PC-9 (cell line): Measurements from ENCODE around the gene TNC. TPM values are rescaled to one million over a fixed set of nuclear protein-coding genes. Genes with fewer than 3 reads are reported as not detected.

ENCODE experiments used
- BruUV-seq: library from RNA; stranded (reverse); fragments of 400-500 nt; replicated peaks from 2 replicates; lab custom pipeline; 2021; lab: Mats Ljungman, UMichigan
- CTCF ChIA-PET: fragments of 300-600 bp; sonication (Branson Sonifier 250); formaldehyde crosslinking; loops from one replicate; lab custom pipeline; 2022; ENCODE audit warnings: antibody characterized with exemption; lab: Charles Lee
- POLR2A ChIA-PET: fragments of 300-600 bp; sonication (Branson Sonifier 250); formaldehyde crosslinking; loops from one replicate; lab custom pipeline; 2022; ENCODE audit warnings: antibody characterized with exemption; ENCODE audit not compliant: unreplicated experiment; lab: Charles Lee
- DNase-seq, 2 experiments: peaks; one replicate each; pipeline versions ENCODE4 v3.0.0 to v3.0.0-alpha.2; 2015 to 2022; ENCODE audit warnings: mixed read lengths in 1 of 2
- H2AFZ ChIP-seq: fragments of 200-600 bp; sonication (generic); 2 replicates; pipeline ENCODE4 v1.8.1; 2017; ENCODE audit warnings: antibody characterized with exemption
- H3F3A ChIP-seq: fragments of 200-600 bp; sonication (generic); 2 replicates; pipeline ENCODE4 v1.8.1; 2017; ENCODE audit warnings: antibody characterized with exemption, mild to moderate bottlenecking, low read depth; ENCODE audit not compliant: insufficient read depth
- H3K27ac ChIP-seq: fragments of 200-600 bp; sonication (generic); 2 replicates; pipeline ENCODE4 v1.6.1; 2016; ENCODE audit warnings: mixed run types
- H3K27me3 ChIP-seq: fragments of 200-600 bp; sonication (generic); 2 replicates; pipeline ENCODE4 v1.6.1; 2016; ENCODE audit warnings: low read depth, mixed run types; ENCODE audit not compliant: insufficient read depth
- H3K36me3 ChIP-seq: fragments of 200-600 bp; sonication (generic); 2 replicates; pipeline ENCODE4 v1.6.1; 2016; ENCODE audit warnings: low read depth, mixed run types
- H3K4me1 ChIP-seq: fragments of 200-600 bp; sonication (generic); replicated peaks from 2 replicates; pipeline ENCODE4 v1.6.1; 2016; ENCODE audit warnings: mixed run types; ENCODE audit not compliant: insufficient read depth
- H3K4me2 ChIP-seq: fragments of 200-600 bp; sonication (generic); 2 replicates; pipeline ENCODE4 v1.6.1; 2017; ENCODE audit warnings: mixed run types
- H3K4me3 ChIP-seq: fragments of 200-600 bp; sonication (generic); 2 replicates; pipeline ENCODE4 v1.6.1; 2016; ENCODE audit warnings: mixed run types
- H3K79me2 ChIP-seq: fragments of 200-600 bp; sonication (generic); 2 replicates; pipeline ENCODE4 v1.6.1; 2017; ENCODE audit warnings: low read depth, mixed run types
- H3K9me2 ChIP-seq: fragments of 200-600 bp; sonication (generic); 2 replicates; pipeline ENCODE4 v1.8.1; 2017; ENCODE audit warnings: mild to moderate bottlenecking; ENCODE audit not compliant: insufficient read depth
- H3K9me3 ChIP-seq: fragments of 200-600 bp; sonication (generic); 2 replicates; pipeline ENCODE4 v1.8.1; 2016; ENCODE audit warnings: low read depth; ENCODE audit not compliant: insufficient read depth
- H4K20me1 ChIP-seq: fragments of 200-600 bp; sonication (generic); 2 replicates; pipeline ENCODE4 v1.8.1; 2017; ENCODE audit not compliant: insufficient read depth
- CTCF ChIP-seq: fragments of 200-600 bp; sonication (generic); conservative IDR thresholded peaks from 2 replicates; pipeline ENCODE4 v1.6.1; 2017; ENCODE audit warnings: mixed run types, antibody characterized with exemption, mild to moderate bottlenecking, moderate library complexity
- EZH2 ChIP-seq: fragments of 200-600 bp; sonication (generic); IDR thresholded peaks from 2 replicates; pipeline ENCODE4 v1.8.0; 2017; ENCODE audit warnings: antibody characterized with exemption, low read depth
- intact Hi-C: fragments of 100-400 bp; cut with micrococcal nuclease; formaldehyde crosslinking; loops from one replicate; pipeline ENCODE4 v1.10.0; 2022; ENCODE audit not compliant: unreplicated experiment
- total RNA-seq: library from RNA; stranded (reverse); gene quantifications from 2 replicates; pipeline ENCODE4 v1.2.3, GENCODE V29; 2021

TNC gene
- total RNA-seq, 1 experiment from 2014 or later, result 1.1 TPM

GRCh38 chr9:115050002-115050490 lies 67.9 kb downstream of the TNC start:
- H3K36me3 ChIP-seq, result no peaks in the 10 kb centered on the region
- no peak for TF ChIP-seq EZH2
- no peaks in the 10 kb centered on the region for H3K9me3 ChIP-seq
- no peak overlapping the region for H3K4me2 ChIP-seq
- 0 out of 2 replicates have a peak, but pooled peaks cover 7% of the 10 kb centered on the region for H3K27me3 ChIP-seq
- intact Hi-C loops, result no loop called here
- H3K4me1 ChIP-seq, result no peaks in the 10 kb centered on the region
- ChIA-PET CTCF (no interaction called here), POLR2A (no interaction called here)
- DNase-seq, result no peak
- BruUV-seq, result no TSS peak
- no peaks in the 10 kb centered on the region for H3F3A ChIP-seq
- no peaks in the 10 kb centered on the region; the same call in 1 of the 2 replicates for H3K9me2 ChIP-seq
- H3K4me3 ChIP-seq, result no peak overlapping the region
- H3K27ac ChIP-seq, result no peak overlapping the region
- H3K79me2 ChIP-seq, result no peaks in the 10 kb centered on the region
- H2AFZ ChIP-seq, result no peak overlapping the region
- H4K20me1 ChIP-seq, result no peaks in the 10 kb centered on the region

- no peak overlapping the region for H3K27ac ChIP-seq
- intact Hi-C loops, result loop anchor here (1.0 kb wide), 1 partner anchor 18 kb away; no protein-coding TSS in a partner anchor
- H3K4me1 ChIP-seq, result no peaks in the 10 kb centered on the region
- no peak overlapping the region for H2AFZ ChIP-seq
- H3K4me2 ChIP-seq, result no peak overlapping the region
- H3K4me3 ChIP-seq, result no peak overlapping the region
- POLR2A ChIA-PET, result no interaction called here
- no peaks in the 10 kb centered on the region for H3K36me3 ChIP-seq
- no peaks in the 10 kb centered on the region for H3K9me3 ChIP-seq
- CTCF ChIA-PET, result no interaction called here
- no peaks in the 10 kb centered on the region for H3K9me2 ChIP-seq
- no peaks in the 10 kb centered on the region for H3F3A ChIP-seq
- H3K79me2 ChIP-seq, result no peaks in the 10 kb centered on the region
- no peak for DNase-seq
- TF ChIP-seq CTCF (no peak), EZH2 (no peak)
- H3K27me3 ChIP-seq, result 0 out of 2 replicates have a peak, but pooled peaks cover 7% of the 10 kb centered on the region
- BruUV-seq, result no TSS peak
- H4K20me1 ChIP-seq, result no peaks in the 10 kb centered on the region
Measured at GRCh38 chr9:115046824-115047223, 71.1 kb downstream of the TNC start.

GRCh38 chr9:115046199-115046598 lies 71.8 kb downstream of the TNC start:
- 0 out of 2 replicates have a peak, but pooled peaks cover 7% of the 10 kb centered on the region for H3K27me3 ChIP-seq
- no peak overlapping the region for H3K4me3 ChIP-seq
- no peaks in the 10 kb centered on the region for H4K20me1 ChIP-seq
- no peaks in the 10 kb centered on the region for H3K9me3 ChIP-seq
- H3K4me2 ChIP-seq, result no peak overlapping the region
- no peaks in the 10 kb centered on the region for H3K4me1 ChIP-seq
- ChIA-PET CTCF (no interaction called here), POLR2A (no interaction called here)
- H2AFZ ChIP-seq, result no peak overlapping the region
- H3K9me2 ChIP-seq, result no peaks in the 10 kb centered on the region
- intact Hi-C loops, result no loop called here
- DNase-seq, result no peak
- no peak for TF ChIP-seq CTCF
- H3K36me3 ChIP-seq, result no peaks in the 10 kb centered on the region
- no peaks in the 10 kb centered on the region for H3K79me2 ChIP-seq
- H3K27ac ChIP-seq, result no peak overlapping the region
- BruUV-seq, result no TSS peak
- no peaks in the 10 kb centered on the region for H3F3A ChIP-seq

- H3K4me3 ChIP-seq, result no peak overlapping the region
- H3K4me2 ChIP-seq, result no peak overlapping the region
- 0 out of 2 replicates have a peak, but pooled peaks cover 7% of the 10 kb centered on the region for H3K27me3 ChIP-seq
- H3F3A ChIP-seq, result no peaks in the 10 kb centered on the region
- ChIA-PET POLR2A (no interaction called here), CTCF (no interaction called here)
- intact Hi-C loops, result no loop called here
- no peak overlapping the region for H3K27ac ChIP-seq
- DNase-seq, result no peak
- H3K9me3 ChIP-seq, result no peaks in the 10 kb centered on the region
- H4K20me1 ChIP-seq, result no peaks in the 10 kb centered on the region
- no peak overlapping the region for H2AFZ ChIP-seq
- no peaks in the 10 kb centered on the region for H3K36me3 ChIP-seq
- H3K4me1 ChIP-seq, result no peaks in the 10 kb centered on the region
- H3K79me2 ChIP-seq, result no peaks in the 10 kb centered on the region
- TF ChIP-seq CTCF, result no peak
- no peak for TF ChIP-seq EZH2
- BruUV-seq, result no TSS peak
- H3K9me2 ChIP-seq, result no peaks in the 10 kb centered on the region
Measured at GRCh38 chr9:115043632-115044031, 74.3 kb downstream of the TNC start.
